HepG2 (cell line): Measurements from ENCODE around the gene SDHD. TPM values are rescaled to one million over a fixed set of nuclear protein-coding genes. Genes with fewer than 3 reads are reported as not detected.
A peak's percentile ranks its signal among the peaks of the same experiment; 100 is the strongest.

ENCODE experiments used
- CREB1 ChIP-seq, 2 experiments: fragments of 450-650 bp in 1 of 2; IDR thresholded peaks; 2 replicates each; pipeline ENCODE4 v1.6.1; 2016 to 2017; ENCODE audit warnings: control low read depth in 1 of 2, mild to moderate bottlenecking in 1 of 2, missing compliant biosample characterization in 1 of 2, missing genetic modification characterization in 1 of 2
- FOXP1 ChIP-seq, 2 experiments: fragments of 450-650 bp in 1 of 2; IDR thresholded peaks; 2 replicates each; pipeline ENCODE4 v1.6.1; 2017 to 2018; ENCODE audit warnings: antibody characterized with exemption in 1 of 2
- KAT2B ChIP-seq: fragments of 150-350 bp; IDR thresholded peaks from 2 replicates; pipeline ENCODE4 v1.6.1; 2014; ENCODE audit warnings: low read depth, low read length, borderline replicate concordance
- KDM1A ChIP-seq: IDR thresholded peaks from 2 replicates; pipeline ENCODE4 v1.6.1; 2016; ENCODE audit warnings: missing compliant biosample characterization
- KDM5A ChIP-seq: fragments of 200-600 bp; sonication (generic); IDR thresholded peaks from 2 replicates; pipeline ENCODE4 v1.7.0; 2018; ENCODE audit warnings: antibody characterized with exemption, mild to moderate bottlenecking, low read length, borderline replicate concordance
- MEIS2 ChIP-seq: sonication (generic); formaldehyde crosslinking; IDR thresholded peaks from 2 replicates; pipeline ENCODE4 v1.9.0; 2021; ENCODE audit warnings: mild to moderate bottlenecking, missing genetic modification reagents
- MLX ChIP-seq: IDR thresholded peaks from 2 replicates; pipeline ENCODE4 v1.6.1; 2016
- NONO ChIP-seq, 2 experiments: fragments of 450-650 bp in 1 of 2; sonication (generic) in 1 of 2; formaldehyde crosslinking in 1 of 2; IDR thresholded peaks in 1 of 2; conservative IDR thresholded peaks in 1 of 2; 2 replicates each; pipeline versions ENCODE4 v1.6.1 to v1.8.0; 2017 to 2022; ENCODE audit warnings: mild to moderate bottlenecking in 1 of 2, missing genetic modification reagents in 1 of 2, moderate library complexity in 1 of 2
- PBX3 ChIP-seq: sonication (generic); formaldehyde crosslinking; IDR thresholded peaks from 2 replicates; pipeline ENCODE4 v1.8.1; 2023; ENCODE audit warnings: missing genetic modification reagents, inconsistent platforms, borderline replicate concordance
- PHF20 ChIP-seq: sonication (generic); formaldehyde crosslinking; IDR thresholded peaks from 2 replicates; pipeline ENCODE4 v1.5.0; 2020; ENCODE audit warnings: mild to moderate bottlenecking, missing genetic modification reagents
- PHF21A ChIP-seq: sonication (generic); formaldehyde crosslinking; IDR thresholded peaks from 2 replicates; pipeline ENCODE4 v1.5.0; 2020; ENCODE audit warnings: mild to moderate bottlenecking, missing genetic modification reagents
- RFX1 ChIP-seq: fragments of 450-650 bp; IDR thresholded peaks from 2 replicates; pipeline ENCODE4 v1.6.1; 2017
- SALL1 ChIP-seq: sonication (generic); formaldehyde crosslinking; IDR thresholded peaks from 2 replicates; pipeline ENCODE4 v1.8.0; 2022; ENCODE audit warnings: mild to moderate bottlenecking, missing genetic modification reagents
- SATB2 ChIP-seq: sonication (generic); formaldehyde crosslinking; IDR thresholded peaks from 2 replicates; pipeline ENCODE4 v1.5.0; 2020; ENCODE audit warnings: missing genetic modification reagents
- U2AF1 ChIP-seq: fragments of 200-400 bp; formaldehyde crosslinking; optimal IDR thresholded peaks from 2 replicates; pipeline ENCODE3; 2017; ENCODE audit warnings: mild to moderate bottlenecking, low read depth, low read length
- ZHX2 ChIP-seq, 2 experiments: sonication (generic) in 1 of 2; formaldehyde crosslinking in 1 of 2; IDR thresholded peaks; 2 replicates each; pipeline versions ENCODE4 v1.6.1 to v1.9.0; 2014 to 2022; ENCODE audit warnings: antibody characterized with exemption in 1 of 2, borderline replicate concordance in 1 of 2, inconsistent platforms in 1 of 2, low read depth in 1 of 2, missing genetic modification reagents in 1 of 2
- ZNF326 ChIP-seq: sonication (generic); formaldehyde crosslinking; IDR thresholded peaks from 2 replicates; pipeline ENCODE4 v1.4.0; 2020; ENCODE audit warnings: missing genetic modification reagents, borderline replicate concordance
- ZNF329 ChIP-seq: sonication (generic); formaldehyde crosslinking; IDR thresholded peaks from 2 replicates; pipeline ENCODE4 v1.9.0; 2021; ENCODE audit warnings: low read depth, mild to moderate bottlenecking, missing genetic modification reagents
- ZNF639 ChIP-seq: conservative IDR thresholded peaks from 2 replicates; pipeline ENCODE4 v1.6.1; 2018; ENCODE audit warnings: missing genetic modification reagents
- ZNF737 ChIP-seq: sonication (generic); formaldehyde crosslinking; IDR thresholded peaks from 2 replicates; pipeline ENCODE4 v1.5.0; 2020; ENCODE audit warnings: missing genetic modification reagents, mild to moderate bottlenecking, borderline replicate concordance
- polyA plus RNA-seq, 8 experiments: library from polyadenylated mRNA; depleted of rRNA in 3 of 8; stranded (reverse) in 7 of 8; unstranded in 1 of 8; fragments of >200 nt; fragmentation: Illumina TruSeq in 4 of 8; extraction: Trizol in 4 of 8; gene quantifications; 2 replicates each; pipeline versions ENCODE4 v1.2.1 to v1.2.3, GENCODE V29; 2011 to 2016; ENCODE audit warnings: low read depth in 4 of 8, missing spikeins in 1 of 8, mixed read lengths in 1 of 8; ENCODE audit not compliant: insufficient read depth in 1 of 8
- total RNA-seq, 5 experiments: library from RNA; depleted of rRNA; stranded (reverse); fragments of >200 nt; fragmentation: Illumina TruSeq; extraction: Trizol; gene quantifications; 2 replicates each; pipeline ENCODE4 v1.2.3, GENCODE V29; 2016; ENCODE audit warnings: low read depth in 1 of 5

Gene SDHD
- total and polyA plus RNA-seq, 2 of the 13 experiments (the other 11 are each of a cell fraction or from before 2014, with no cell fraction given) = 117 to 123 TPM

- TF ChIP-seq FOXP1 (IDR thresholded peaks at IDR 0.05) = no peak
- TF ChIP-seq FOXP1 (CRISPR knock-in tag; IDR thresholded peaks at IDR 0.05) = peak; percentile 41; the same call in 1 of the 2 replicates
- TF ChIP-seq PHF20 (CRISPR knock-in tag) = peak; percentile 99
- no peak for TF ChIP-seq PBX3 (CRISPR knock-in tag)
- no peak for TF ChIP-seq ZNF737 (CRISPR knock-in tag)
- peak; percentile 68 for TF ChIP-seq CREB1 (IDR thresholded peaks at IDR 0.05)
- TF ChIP-seq CREB1 (CRISPR knock-in tag; IDR thresholded peaks at IDR 0.05) = peak; percentile 93
- TF ChIP-seq KAT2B = no peak
- no peak for TF ChIP-seq U2AF1
- peak; percentile 86; the same call in 1 of the 2 replicates for TF ChIP-seq MEIS2 (CRISPR knock-in tag)
- TF ChIP-seq SALL1 (CRISPR knock-in tag) = peak; percentile 87
- TF ChIP-seq PHF21A (CRISPR knock-in tag) = peak; percentile 37; the same call in 1 of the 2 replicates
- TF ChIP-seq KDM1A (CRISPR knock-in tag) = no peak
- no peak; the same call in 1 of the 2 replicates for TF ChIP-seq ZNF329 (CRISPR knock-in tag)
- peak; percentile 91 for TF ChIP-seq KDM5A
- TF ChIP-seq ZHX2 (IDR thresholded peaks at IDR 0.05; ENCODE audit: low read depth) = peak; percentile 68; the same call in 1 of the 2 replicates
- no peak for TF ChIP-seq ZHX2 (CRISPR knock-in tag; IDR thresholded peaks at IDR 0.05; ENCODE audit: borderline replicate concordance)
- peak; percentile 43; the same call in 1 of the 2 replicates for TF ChIP-seq MLX
- TF ChIP-seq RFX1 = no peak
- TF ChIP-seq ZNF326 (CRISPR knock-in tag) = no peak
- TF ChIP-seq NONO (IDR thresholded peaks at IDR 0.05) = no peak
- peak; percentile 95 for TF ChIP-seq NONO (CRISPR knock-in tag; conservative IDR thresholded peaks at IDR 0.05)
- TF ChIP-seq SATB2 = no peak
- 0 out of 2 replicates have a peak, but pooled peaks have one; percentile 21 for TF ChIP-seq ZNF639 (CRISPR knock-in tag)
These were observed at the start of gene SDHD, which contains the start of gene TIMM8B (continued) for GRCh38 chr11:112086422-112087191.
